Esophagus muscularis mucosa (tissue), 3 donors: ENCODE results near the gene BCL11A.

Experiments used
- CTCF ChIP-seq, 3 experiments: fragments of 200-600 bp in 2 of 3; fragments of 450-650 bp in 1 of 3; sonication (generic) in 2 of 3; IDR thresholded peaks; one replicate each; pipeline ENCODE4 v1.5.1; 2017 to 2019; ENCODE audit warnings: antibody characterized with exemption in 3 of 3, mild to moderate bottlenecking in 2 of 3, moderate library complexity in 1 of 3
- POLR2A ChIP-seq: fragments of 450-650 bp; IDR thresholded peaks from one replicate; pipeline ENCODE4 v1.6.1; 2017; ENCODE audit warnings: antibody characterized with exemption, moderate library complexity, mild to moderate bottlenecking, low read depth

- no peak for TF ChIP-seq POLR2A
- TF ChIP-seq CTCF (IDR thresholded peaks at IDR 0.05): no peak
Observed at GRCh38 chr2:60459851-60460250, 93.6 kb downstream of the BCL11A start.
